Erythroblast (primary cell): ENCODE measurements around the gene NR0B1.

Experiments used
- DNase-seq, 2 experiments: peaks; one replicate each; lab custom pipeline; 2025; lab: John Stamatoyannopoulos, UW
- GATA1 ChIP-seq: IDR thresholded peaks from 2 replicates; pipeline ENCODE4 v1.6.1; 2011; ENCODE audit warnings: low read depth, mild to moderate bottlenecking, control low read depth, low read length, moderate library complexity
- POLR2A ChIP-seq: IDR thresholded peaks from 2 replicates; pipeline ENCODE4 v1.6.1; 2011; ENCODE audit warnings: mild to moderate bottlenecking, low read length

The NR0B1 gene

GRCh38 chrX:30296408-30297254, 12.6 kb downstream of the NR0B1 start:
- DNase-seq: no peak
- no peak for TF ChIP-seq GATA1
- TF ChIP-seq POLR2A: no peak

GRCh38 chrX:30283456-30284200, 25.6 kb downstream of the NR0B1 start:
- peak; percentile 6 to 55 for DNase-seq
- TF ChIP-seq GATA1 (no peak), POLR2A (no peak)

GRCh38 chrX:30282527-30282926, 26.7 kb downstream of the NR0B1 start:
- DNase-seq: peak in 1 of 2 experiments; percentile 1
- TF ChIP-seq GATA1 (no peak), POLR2A (no peak)

GRCh38 chrX:30280428-30280827, 28.8 kb downstream of the NR0B1 start:
- TF ChIP-seq POLR2A: no peak
- no peak for TF ChIP-seq GATA1
- no peak for DNase-seq

- TF ChIP-seq GATA1: no peak
- no peak for TF ChIP-seq POLR2A
These were observed 30.8 kb downstream of the NR0B1 start for GRCh38 chrX:30278365-30278764.

GRCh38 chrX:30275498-30275897, 33.7 kb downstream of the NR0B1 start:
- TF ChIP-seq GATA1 (no peak), POLR2A (no peak)
- peak in 1 of 2 experiments; percentile 0 for DNase-seq

More at GRCh38 chrX:30278365-30278764, 30.8 kb downstream of the NR0B1 start:
- DNase-seq: peak in 1 of 2 experiments; percentile 4

GRCh38 chrX:30270639-30271038, 38.6 kb downstream of the NR0B1 start:
- no peak for DNase-seq
- no peak for TF ChIP-seq GATA1
- no peak for TF ChIP-seq POLR2A

- DNase-seq: no peak
- TF ChIP-seq GATA1: no peak
- TF ChIP-seq POLR2A: no peak
These were observed 46.4 kb downstream of the NR0B1 start for GRCh38 chrX:30262763-30263162.

GRCh38 chrX:30261012-30261411, 48.2 kb downstream of the NR0B1 start:
- no peak for DNase-seq
- TF ChIP-seq GATA1: no peak

- no peak for DNase-seq
- no peak for TF ChIP-seq GATA1
- TF ChIP-seq POLR2A: no peak
These were observed 49.3 kb downstream of the NR0B1 start for GRCh38 chrX:30259927-30260326.
